Muscle of arm (tissue), 12 donors: Measurements from ENCODE around the gene PAX8. TPM values are rescaled to one million over a fixed set of nuclear protein-coding genes. Genes with fewer than 3 reads are reported as not detected.

Source experiments
- DNase-seq: peaks from one replicate; pipeline ENCODE4 v3.0.0-alpha.2; 2013
- polyA plus RNA-seq, 12 donors: library from polyadenylated mRNA; unstranded; fragments of 120-200 nt; gene quantifications; one replicate each; pipeline ENCODE4 v1.2.1, GENCODE V29; 2013; ENCODE audit not compliant: insufficient read length in 12 of 12

The PAX8 gene
- polyA plus RNA-seq, 12 donors = 0.52 to 18.1 (median 2.0) TPM; not detected in 1

GRCh38 chr2:113268621-113269360 is 9.9 kb downstream of the PAX8 start:
- DNase-seq = no peak

- DNase-seq = no peak
Observed at GRCh38 chr2:113266431-113266830, 12.3 kb downstream of the PAX8 start.

- DNase-seq = no peak
Observed at GRCh38 chr2:113264713-113265403, 13.9 kb downstream of the PAX8 start.

- no peak for DNase-seq
Observed at GRCh38 chr2:113263546-113263945, 15.2 kb downstream of the PAX8 start.

- DNase-seq = no peak
Observed at GRCh38 chr2:113260991-113261390, 17.7 kb downstream of the PAX8 start.

- DNase-seq = no peak
Observed at GRCh38 chr2:113258471-113259147, 20.1 kb downstream of the PAX8 start.

GRCh38 chr2:113257516-113258264 is 21.0 kb downstream of the PAX8 start:
- no peak for DNase-seq

GRCh38 chr2:113255140-113256070 is 23.3 kb downstream of the PAX8 start:
- DNase-seq = no peak

GRCh38 chr2:113253453-113253852 is 25.3 kb downstream of the PAX8 start:
- no peak for DNase-seq

GRCh38 chr2:113252047-113252590 is 26.6 kb downstream of the PAX8 start:
- no peak for DNase-seq

GRCh38 chr2:113251118-113251517 is 27.6 kb downstream of the PAX8 start:
- no peak for DNase-seq

- peak; percentile 75 for DNase-seq
Observed at GRCh38 chr2:113248997-113249770, 29.5 kb downstream of the PAX8 start.

- DNase-seq = no peak
Observed at GRCh38 chr2:113246606-113247005, 32.1 kb downstream of the PAX8 start.

GRCh38 chr2:113245276-113245711 is 33.4 kb downstream of the PAX8 start:
- DNase-seq = no peak

- no peak for DNase-seq
Observed at GRCh38 chr2:113242327-113242726, 36.4 kb downstream of the PAX8 start.

GRCh38 chr2:113240915-113241911 is 37.5 kb downstream of the PAX8 start:
- DNase-seq = no peak

- DNase-seq = peak; percentile 87
Observed at GRCh38 chr2:113240150-113240914, 38.4 kb downstream of the PAX8 start.
